Retinal pigment epithelial cell (primary cell): ENCODE data around the gene IFI30.
A peak's percentile ranks its signal among the peaks of the same experiment; 100 is the strongest.

Source experiments
- DNase-seq: peaks from one replicate; pipeline ENCODE4 v3.0.0-alpha.2; 2010; ENCODE audit warnings: low read depth
- H3K4me3 ChIP-seq: 2 replicates; pipeline ENCODE4 v1.5.1; 2011; ENCODE audit warnings: mild to moderate bottlenecking, low read length, control low read depth, moderate library complexity
- CTCF ChIP-seq: conservative IDR thresholded peaks from 2 replicates; pipeline ENCODE4 v1.5.1; 2011; ENCODE audit warnings: low read depth, low read length, control low read depth, inconsistent platforms

Gene IFI30

GRCh38 chr19:18152442-18152816 lies 21.2 kb upstream of the IFI30 start:
- TF ChIP-seq CTCF = peak; percentile 77
- DNase-seq = peak; percentile 92
- H3K4me3 ChIP-seq = peak overlapping the region; percentile 54

- peak within 1 kb of the TSS; percentile 85 for H3K4me3 ChIP-seq
- no peak for TF ChIP-seq CTCF
- peak; percentile 93 for DNase-seq
Measured at GRCh38 chr19:18152817-18153555, 20.6 kb upstream of the IFI30 start, which contains the start of gene PIK3R2. TSS of gene PIK3R2 (plus strand) at chr19:18153163. CDS start at chr19:18155880, 2,717 bp downstream.

GRCh38 chr19:18153556-18154134 lies 20.0 kb upstream of the IFI30 start:
- TF ChIP-seq CTCF = no peak
- peak overlapping the region; percentile 85 for H3K4me3 ChIP-seq
- DNase-seq = no peak

GRCh38 chr19:18155095-18156087 lies 18.2 kb upstream of the IFI30 start:
- DNase-seq = no peak
- no peak for TF ChIP-seq CTCF
- no peak overlapping the region for H3K4me3 ChIP-seq

- no peak for DNase-seq
- H3K4me3 ChIP-seq = no peak overlapping the region
- no peak for TF ChIP-seq CTCF
Measured at GRCh38 chr19:18156268-18156667, 17.3 kb upstream of the IFI30 start.

GRCh38 chr19:18156841-18157464 lies 16.7 kb upstream of the IFI30 start:
- TF ChIP-seq CTCF = no peak
- peak; percentile 86 for DNase-seq
- no peak overlapping the region for H3K4me3 ChIP-seq
